ENCODE results near the gene FBN1.

The FBN1 gene

DNA sequence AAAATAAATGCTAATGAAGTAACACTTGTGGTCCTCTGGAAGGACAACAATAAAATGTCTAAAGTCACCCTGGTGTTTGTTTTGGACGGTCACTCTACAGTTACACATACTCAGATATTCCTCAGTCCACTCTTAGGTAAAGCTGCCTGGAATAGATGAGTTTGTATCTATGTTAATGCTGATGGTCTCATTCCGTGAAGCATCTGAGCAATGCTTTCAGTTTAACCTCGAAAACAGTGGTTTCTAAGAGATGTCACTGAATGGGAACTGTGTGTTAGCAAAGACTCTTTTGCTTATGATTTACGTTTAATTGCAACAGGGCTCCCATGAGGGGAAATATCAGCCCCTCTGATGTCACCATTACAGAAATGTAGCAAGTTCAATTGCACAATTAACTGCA lies 49.1 kb downstream of the FBN1 start:
- ATAC-seq: no peak
- TF ChIP-seq CSDC2 (CRISPR knock-in tag; IDR thresholded peaks at IDR 0.05) (no peak), ZFP3 (CRISPR knock-in tag; IDR thresholded peaks at IDR 0.05) (no peak), RARB (CRISPR knock-in tag; IDR thresholded peaks at IDR 0.05) (no peak), ZNF565 (CRISPR knock-in tag; conservative IDR thresholded peaks at IDR 0.05; ENCODE audit: low read depth) (no peak), ZC3H10 (CRISPR knock-in tag; IDR thresholded peaks at IDR 0.05) (no peak), ISL1 (CRISPR knock-in tag; IDR thresholded peaks at IDR 0.05) (no peak), OSR1 (CRISPR knock-in tag; IDR thresholded peaks at IDR 0.05) (no peak), GLIS3 (CRISPR knock-in tag; IDR thresholded peaks at IDR 0.05) (no peak), ZNF8 (CRISPR knock-in tag; IDR thresholded peaks at IDR 0.05) (no peak), TCF4 (CRISPR knock-in tag; IDR thresholded peaks at IDR 0.05; ENCODE audit: borderline replicate concordance) (no peak), BACH2 (CRISPR knock-in tag; IDR thresholded peaks at IDR 0.05; ENCODE audit: borderline replicate concordance) (no peak), TOX (CRISPR knock-in tag; IDR thresholded peaks at IDR 0.05; ENCODE audit: borderline replicate concordance) (no peak), POU6F1 (CRISPR knock-in tag; IDR thresholded peaks at IDR 0.05; ENCODE audit: borderline replicate concordance, low read depth) (no peak), ZFP30 (CRISPR knock-in tag; IDR thresholded peaks at IDR 0.05) (no peak)

GRCh38 chr15:48595981-48596380 lies 49.5 kb downstream of the FBN1 start:
- no peak for ATAC-seq
- no peak for TF ChIP-seq PATZ1 (CRISPR knock-in tag; IDR thresholded peaks at IDR 0.05; ENCODE audit: borderline replicate concordance)

GRCh38 chr15:48592933-48593332 lies 52.6 kb downstream of the FBN1 start:
- peak; percentile 48 for ATAC-seq
- TF ChIP-seq, protein P1, sequence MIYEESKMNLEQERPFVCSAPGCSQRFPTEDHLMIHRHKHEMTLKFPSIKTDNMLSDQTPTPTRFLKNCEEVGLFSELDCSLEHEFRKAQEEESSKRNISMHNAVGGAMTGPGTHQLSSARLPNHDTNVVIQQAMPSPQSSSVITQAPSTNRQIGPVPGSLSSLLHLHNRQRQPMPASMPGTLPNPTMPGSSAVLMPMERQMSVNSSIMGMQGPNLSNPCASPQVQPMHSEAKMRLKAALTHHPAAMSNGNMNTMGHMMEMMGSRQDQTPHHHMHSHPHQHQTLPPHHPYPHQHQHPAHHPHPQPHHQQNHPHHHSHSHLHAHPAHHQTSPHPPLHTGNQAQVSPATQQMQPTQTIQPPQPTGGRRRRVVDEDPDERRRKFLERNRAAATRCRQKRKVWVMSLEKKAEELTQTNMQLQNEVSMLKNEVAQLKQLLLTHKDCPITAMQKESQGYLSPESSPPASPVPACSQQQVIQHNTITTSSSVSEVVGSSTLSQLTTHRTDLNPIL (CRISPR knock-in tag; IDR thresholded peaks at IDR 0.05; ENCODE audit: low read depth): peak; percentile 91; the same call in 1 of the 2 replicates
- TF ChIP-seq TCF4 (CRISPR knock-in tag; IDR thresholded peaks at IDR 0.05; ENCODE audit: borderline replicate concordance) (peak; percentile 46; the same call in 1 of the 2 replicates), TOX (CRISPR knock-in tag; IDR thresholded peaks at IDR 0.05; ENCODE audit: borderline replicate concordance) (peak; percentile 62; the same call in 1 of the 2 replicates), ARNTL (CRISPR knock-in tag; IDR thresholded peaks at IDR 0.05; ENCODE audit: borderline replicate concordance, low read depth) (no peak), ZNF565 (CRISPR knock-in tag; conservative IDR thresholded peaks at IDR 0.05; ENCODE audit: low read depth) (no peak), PATZ1 (CRISPR knock-in tag; IDR thresholded peaks at IDR 0.05; ENCODE audit: borderline replicate concordance) (peak; percentile 88; the same call in 1 of the 2 replicates), ZC3H10 (CRISPR knock-in tag; IDR thresholded peaks at IDR 0.05) (peak; percentile 92), ZFP3 (CRISPR knock-in tag; IDR thresholded peaks at IDR 0.05) (peak; percentile 69; the same call in 1 of the 2 replicates), GLIS3 (CRISPR knock-in tag; IDR thresholded peaks at IDR 0.05) (0 out of 2 replicates have a peak, but pooled peaks have one; percentile 56), ISL1 (CRISPR knock-in tag; IDR thresholded peaks at IDR 0.05) (peak; percentile 99), OSR1 (CRISPR knock-in tag; IDR thresholded peaks at IDR 0.05) (no peak), ESRRG (CRISPR knock-in tag; IDR thresholded peaks at IDR 0.05) (peak; percentile 19; the same call in 1 of the 2 replicates)
- TF ChIP-seq, protein P2, sequence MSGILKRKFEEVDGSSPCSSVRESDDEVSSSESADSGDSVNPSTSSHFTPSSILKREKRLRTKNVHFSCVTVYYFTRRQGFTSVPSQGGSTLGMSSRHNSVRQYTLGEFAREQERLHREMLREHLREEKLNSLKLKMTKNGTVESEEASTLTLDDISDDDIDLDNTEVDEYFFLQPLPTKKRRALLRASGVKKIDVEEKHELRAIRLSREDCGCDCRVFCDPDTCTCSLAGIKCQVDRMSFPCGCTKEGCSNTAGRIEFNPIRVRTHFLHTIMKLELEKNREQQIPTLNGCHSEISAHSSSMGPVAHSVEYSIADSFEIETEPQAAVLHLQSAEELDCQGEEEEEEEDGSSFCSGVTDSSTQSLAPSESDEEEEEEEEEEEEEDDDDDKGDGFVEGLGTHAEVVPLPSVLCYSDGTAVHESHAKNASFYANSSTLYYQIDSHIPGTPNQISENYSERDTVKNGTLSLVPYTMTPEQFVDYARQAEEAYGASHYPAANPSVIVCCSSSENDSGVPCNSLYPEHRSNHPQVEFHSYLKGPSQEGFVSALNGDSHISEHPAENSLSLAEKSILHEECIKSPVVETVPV (CRISPR knock-in tag; IDR thresholded peaks at IDR 0.05): peak; percentile 80; the same call in 1 of the 2 replicates

GRCh38 chr15:48592221-48592731 lies 53.2 kb downstream of the FBN1 start:
- TF ChIP-seq TCF4 (CRISPR knock-in tag; IDR thresholded peaks at IDR 0.05; ENCODE audit: borderline replicate concordance): no peak
- TF ChIP-seq, protein P1 (CRISPR knock-in tag; IDR thresholded peaks at IDR 0.05; ENCODE audit: low read depth): peak; percentile 84
- TF ChIP-seq BACH2 (CRISPR knock-in tag; IDR thresholded peaks at IDR 0.05; ENCODE audit: borderline replicate concordance): no peak
- TF ChIP-seq ISL1 (CRISPR knock-in tag; IDR thresholded peaks at IDR 0.05): peak; percentile 95
- no peak; the same call in 1 of the 2 replicates for TF ChIP-seq GLIS3 (CRISPR knock-in tag; IDR thresholded peaks at IDR 0.05)
- no peak for TF ChIP-seq ZNF565 (CRISPR knock-in tag; conservative IDR thresholded peaks at IDR 0.05; ENCODE audit: low read depth)
- no peak for TF ChIP-seq ZNF8 (CRISPR knock-in tag; IDR thresholded peaks at IDR 0.05)
- peak; percentile 88 for ATAC-seq
